Endothelial cell (in vitro differentiated cells): Measurements from ENCODE around the gene ITGAV. TPM values are rescaled to one million over a fixed set of nuclear protein-coding genes. Genes with fewer than 3 reads are reported as not detected.

ENCODE experiments used
- DNase-seq: peaks from one replicate; pipeline ENCODE4 v3.0.0; 2021; ENCODE audit warnings: low spot score
- H3K27ac Mint-ChIP-seq: one replicate; pipeline ENCODE4 v1.8.0; 2021; ENCODE audit warnings: mixed read lengths, inconsistent platforms; ENCODE audit not compliant: unreplicated experiment
- H3K27me3 Mint-ChIP-seq: one replicate; pipeline ENCODE4 v1.8.0; 2021; ENCODE audit warnings: mild to moderate bottlenecking, moderate library complexity, mixed read lengths, inconsistent platforms; ENCODE audit not compliant: unreplicated experiment
- H3K36me3 Mint-ChIP-seq: one replicate; pipeline ENCODE4 v1.8.0; 2021; ENCODE audit warnings: mild to moderate bottlenecking, low read depth, mixed read lengths, inconsistent platforms; ENCODE audit not compliant: unreplicated experiment
- H3K4me1 Mint-ChIP-seq: one replicate; pipeline ENCODE4 v1.8.0; 2021; ENCODE audit warnings: mild to moderate bottlenecking, mixed read lengths, inconsistent platforms; ENCODE audit not compliant: unreplicated experiment
- H3K4me3 Mint-ChIP-seq: one replicate; pipeline ENCODE4 v1.8.0; 2021; ENCODE audit warnings: mild to moderate bottlenecking, mixed read lengths, inconsistent platforms; ENCODE audit not compliant: unreplicated experiment
- H3K9me3 Mint-ChIP-seq: one replicate; pipeline ENCODE4 v1.8.0; 2021; ENCODE audit warnings: mixed read lengths, inconsistent platforms; ENCODE audit not compliant: unreplicated experiment
- CTCF ChIP-seq: fragments of 200-600 bp; sonication (generic); IDR thresholded peaks from one replicate; pipeline ENCODE4 v1.5.0; 2021; ENCODE audit warnings: antibody characterized with exemption; ENCODE audit not compliant: unreplicated experiment
- total RNA-seq: library from RNA; stranded (reverse); fragmentation: NEBNext Ultra II Directional; extraction: Animal tissue kit (Norgen Biotek cat#: 25700); gene quantifications from one replicate; pipeline ENCODE4 v1.2.1, GENCODE V29; 2021; ENCODE audit not compliant: unreplicated experiment

The ITGAV gene
- total RNA-seq, 1 donor from 2014 or later: 154 TPM

- Mint-ChIP-seq H3K9me3 (no peaks in the 10 kb centered on the region), H3K4me1 (peaks cover 37% of the 10 kb centered on the region), H3K36me3 (no peaks in the 10 kb centered on the region), H3K27me3 (no peaks in the 10 kb centered on the region), H3K4me3 (no peak overlapping the region), H3K27ac (no peak overlapping the region)
- TF ChIP-seq CTCF: no peak
- DNase-seq: no peak
Measured at GRCh38 chr2:186599186-186599778, 9.4 kb downstream of the ITGAV start.

GRCh38 chr2:186603286-186603685, 13.4 kb downstream of the ITGAV start:
- Mint-ChIP-seq H3K27me3 (no peaks in the 10 kb centered on the region), H3K4me1 (peaks cover 60% of the 10 kb centered on the region), H3K4me3 (no peak overlapping the region), H3K9me3 (no peaks in the 10 kb centered on the region), H3K27ac (no peak overlapping the region), H3K36me3 (peaks cover 18% of the 10 kb centered on the region)
- DNase-seq: no peak
- TF ChIP-seq CTCF: no peak

- peak overlapping the region; percentile 92 for H3K27ac Mint-ChIP-seq
- H3K27me3 Mint-ChIP-seq: no peaks in the 10 kb centered on the region
- H3K4me3 Mint-ChIP-seq: peak overlapping the region; percentile 1
- H3K9me3 Mint-ChIP-seq: no peaks in the 10 kb centered on the region
- peaks cover 60% of the 10 kb centered on the region for H3K4me1 Mint-ChIP-seq
- peak; percentile 39 for DNase-seq
- no peak for TF ChIP-seq CTCF
- peaks cover 29% of the 10 kb centered on the region for H3K36me3 Mint-ChIP-seq
Measured at GRCh38 chr2:186605041-186605440, 15.2 kb downstream of the ITGAV start.

- Mint-ChIP-seq H3K27ac (peak overlapping the region; percentile 16), H3K27me3 (no peaks in the 10 kb centered on the region), H3K4me3 (no peak overlapping the region), H3K36me3 (peaks cover 29% of the 10 kb centered on the region), H3K4me1 (peaks cover 71% of the 10 kb centered on the region), H3K9me3 (no peaks in the 10 kb centered on the region)
- TF ChIP-seq CTCF: no peak
- DNase-seq: no peak
Measured at GRCh38 chr2:186607660-186608324, 17.9 kb downstream of the ITGAV start.

- Mint-ChIP-seq H3K27ac (peak overlapping the region; percentile 95), H3K36me3 (peaks cover 29% of the 10 kb centered on the region), H3K9me3 (no peaks in the 10 kb centered on the region), H3K27me3 (no peaks in the 10 kb centered on the region), H3K4me3 (no peak overlapping the region), H3K4me1 (peaks cover 78% of the 10 kb centered on the region)
- no peak for TF ChIP-seq CTCF
- DNase-seq: no peak
Measured at GRCh38 chr2:186610785-186611184, 20.9 kb downstream of the ITGAV start.
